Panc1 (cell line): ENCODE measurements around the gene RMND1. TPM values are rescaled to one million over a fixed set of nuclear protein-coding genes. Genes with fewer than 3 reads are reported as not detected.
A peak's percentile ranks its signal among the peaks of the same experiment; 100 is the strongest.

Experiments used
- ATAC-seq: fragments of 200-7000 bp; cut with Tn5 transposase; 2 replicates; pipeline ENCODE4 v1.9.1; 2020; ENCODE audit warnings: mild to moderate bottlenecking, moderate library complexity
- BruUV-seq: library from RNA; stranded (reverse); fragments of 400-500 nt; replicated peaks from 2 replicates; lab custom pipeline; 2021; lab: Mats Ljungman, UMichigan
- CTCF ChIA-PET: fragments of 300-600 bp; sonication (Branson Sonifier 250); formaldehyde crosslinking; loops from one replicate; lab custom pipeline; 2022; ENCODE audit warnings: antibody characterized with exemption; lab: Charles Lee
- POLR2A ChIA-PET: fragments of 300-600 bp; sonication (Branson Sonifier 250); formaldehyde crosslinking; loops from one replicate; lab custom pipeline; 2022; ENCODE audit warnings: antibody characterized with exemption; lab: Charles Lee
- DNase-seq: peaks from one replicate; pipeline ENCODE4 v3.0.0-alpha.2; 2010; ENCODE audit warnings: low read depth, low spot score
- H3K27ac ChIP-seq: 2 replicates; pipeline ENCODE4 v1.5.1; 2011; ENCODE audit warnings: mild to moderate bottlenecking, low read length, inconsistent platforms
- H3K27me3 ChIP-seq: fragments of 200-500 bp; sonication (Bioruptor generic); 2 replicates; pipeline ENCODE4 v1.6.0; 2014; ENCODE audit warnings: low read length, inconsistent platforms; ENCODE audit not compliant: control insufficient read depth, insufficient read depth
- H3K36me3 ChIP-seq: fragments of 200-500 bp; sonication (Bioruptor generic); 2 replicates; pipeline ENCODE4 v1.5.1; 2014; ENCODE audit warnings: inconsistent platforms, mild to moderate bottlenecking, low read length, moderate library complexity; ENCODE audit not compliant: control insufficient read depth, insufficient read depth
- H3K4me1 ChIP-seq: 2 replicates; pipeline ENCODE4 v1.5.1; 2011; ENCODE audit warnings: inconsistent platforms, mild to moderate bottlenecking, low read length, moderate library complexity; ENCODE audit not compliant: control insufficient read depth, insufficient read depth
- H3K4me3 ChIP-seq, 2 experiments: 2 replicates each; pipeline ENCODE4 v1.5.1; 2011 to 2012; ENCODE audit warnings: low read depth in 2 of 2, low read length in 2 of 2, mild to moderate bottlenecking in 2 of 2, inconsistent platforms in 1 of 2, moderate library complexity in 1 of 2
- H3K9me3 ChIP-seq: fragments of 200-500 bp; sonication (Bioruptor generic); 2 replicates; pipeline ENCODE4 v1.5.1; 2014; ENCODE audit warnings: low read depth, mild to moderate bottlenecking, inconsistent platforms, low read length, moderate library complexity; ENCODE audit not compliant: control insufficient read depth, insufficient read depth
- POLR2AphosphoS5 ChIP-seq: IDR thresholded peaks from 2 replicates; pipeline ENCODE4 v1.6.1; 2012; ENCODE audit warnings: mild to moderate bottlenecking, low read depth, low read length, moderate library complexity
- SIN3A ChIP-seq: IDR thresholded peaks from 2 replicates; pipeline ENCODE4 v1.6.1; 2012; ENCODE audit warnings: low read depth, mild to moderate bottlenecking, low read length, moderate library complexity, borderline replicate concordance; ENCODE audit not compliant: insufficient read depth
- TCF7L2 ChIP-seq: IDR thresholded peaks from 2 replicates; pipeline ENCODE4 v1.6.1; 2011; ENCODE audit warnings: mild to moderate bottlenecking, low read depth, low read length, inconsistent platforms
- in situ Hi-C: cut with HindIII; loops from 2 replicates; pipeline ENCODE4 v1.10.0; 2016; ENCODE audit warnings: low sequenced_read_pairs, low pct_unique_long_range_greater_than_20kb
- intact Hi-C: fragments of 100-400 bp; cut with micrococcal nuclease; formaldehyde crosslinking; loops from one replicate; pipeline ENCODE4 v1.10.0; 2022; ENCODE audit not compliant: unreplicated experiment
- total RNA-seq: library from RNA; stranded (reverse); gene quantifications from one replicate; pipeline ENCODE4 v1.2.1, GENCODE V29; 2021; ENCODE audit not compliant: unreplicated experiment
- TF ChIP-seq, protein P1 (sequence below): fragments of 450-650 bp; IDR thresholded peaks from 2 replicates; pipeline ENCODE4 v1.5.1; 2017; ENCODE audit warnings: mild to moderate bottlenecking
- TF ChIP-seq, protein P2 (sequence below), 2 experiments: IDR thresholded peaks; 2 replicates each; pipeline ENCODE4 v1.6.1; 2011 to 2012; ENCODE audit warnings: low read depth in 2 of 2, control low read depth in 1 of 2, low read length in 1 of 2, mild to moderate bottlenecking in 1 of 2, moderate library complexity in 1 of 2; ENCODE audit not compliant: insufficient read depth in 1 of 2

The RMND1 gene
- total RNA-seq, 1 experiment from 2014 or later, result 16.1 TPM

DNA sequence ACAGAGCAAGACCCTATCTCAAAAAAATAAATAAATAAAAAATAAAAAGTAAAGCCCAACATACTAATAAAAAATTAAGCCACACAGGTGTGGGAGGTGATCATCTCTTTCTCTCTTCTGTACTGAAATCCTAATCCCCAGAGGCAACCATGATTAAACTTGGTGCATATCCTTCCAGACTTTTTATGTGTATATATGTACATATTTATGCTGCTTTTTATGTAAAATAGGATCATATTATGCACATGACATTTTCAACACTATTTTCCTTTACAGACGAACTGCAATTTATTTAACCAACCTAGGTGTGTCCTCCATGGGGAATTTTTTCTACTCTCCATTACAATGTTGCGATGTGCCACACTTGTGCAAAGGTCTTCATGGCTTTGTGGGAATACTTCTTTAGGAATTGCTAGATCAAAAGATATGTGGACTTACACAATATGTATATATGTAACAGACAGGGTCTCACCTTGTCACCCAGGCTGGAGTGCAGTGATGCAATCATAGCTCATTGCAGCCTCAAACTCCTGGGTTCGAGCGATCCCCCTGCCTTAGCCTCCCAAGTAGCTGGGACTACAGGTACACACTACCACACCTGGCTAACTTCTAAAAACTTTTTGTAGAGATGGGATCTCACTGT is 23.7 kb downstream of the RMND1 start:
- POLR2A ChIA-PET, result interaction anchor here (0.7 kb wide), 1 partner anchor 521 kb away, joined by 4 read pairs; no protein-coding TSS in a partner anchor
- TF ChIP-seq TCF7L2 (no peak), SIN3A (no peak), POLR2AphosphoS5 (no peak)
- TF ChIP-seq, protein P1, sequence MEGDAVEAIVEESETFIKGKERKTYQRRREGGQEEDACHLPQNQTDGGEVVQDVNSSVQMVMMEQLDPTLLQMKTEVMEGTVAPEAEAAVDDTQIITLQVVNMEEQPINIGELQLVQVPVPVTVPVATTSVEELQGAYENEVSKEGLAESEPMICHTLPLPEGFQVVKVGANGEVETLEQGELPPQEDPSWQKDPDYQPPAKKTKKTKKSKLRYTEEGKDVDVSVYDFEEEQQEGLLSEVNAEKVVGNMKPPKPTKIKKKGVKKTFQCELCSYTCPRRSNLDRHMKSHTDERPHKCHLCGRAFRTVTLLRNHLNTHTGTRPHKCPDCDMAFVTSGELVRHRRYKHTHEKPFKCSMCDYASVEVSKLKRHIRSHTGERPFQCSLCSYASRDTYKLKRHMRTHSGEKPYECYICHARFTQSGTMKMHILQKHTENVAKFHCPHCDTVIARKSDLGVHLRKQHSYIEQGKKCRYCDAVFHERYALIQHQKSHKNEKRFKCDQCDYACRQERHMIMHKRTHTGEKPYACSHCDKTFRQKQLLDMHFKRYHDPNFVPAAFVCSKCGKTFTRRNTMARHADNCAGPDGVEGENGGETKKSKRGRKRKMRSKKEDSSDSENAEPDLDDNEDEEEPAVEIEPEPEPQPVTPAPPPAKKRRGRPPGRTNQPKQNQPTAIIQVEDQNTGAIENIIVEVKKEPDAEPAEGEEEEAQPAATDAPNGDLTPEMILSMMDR, result no peak
- TF ChIP-seq, protein P2, sequence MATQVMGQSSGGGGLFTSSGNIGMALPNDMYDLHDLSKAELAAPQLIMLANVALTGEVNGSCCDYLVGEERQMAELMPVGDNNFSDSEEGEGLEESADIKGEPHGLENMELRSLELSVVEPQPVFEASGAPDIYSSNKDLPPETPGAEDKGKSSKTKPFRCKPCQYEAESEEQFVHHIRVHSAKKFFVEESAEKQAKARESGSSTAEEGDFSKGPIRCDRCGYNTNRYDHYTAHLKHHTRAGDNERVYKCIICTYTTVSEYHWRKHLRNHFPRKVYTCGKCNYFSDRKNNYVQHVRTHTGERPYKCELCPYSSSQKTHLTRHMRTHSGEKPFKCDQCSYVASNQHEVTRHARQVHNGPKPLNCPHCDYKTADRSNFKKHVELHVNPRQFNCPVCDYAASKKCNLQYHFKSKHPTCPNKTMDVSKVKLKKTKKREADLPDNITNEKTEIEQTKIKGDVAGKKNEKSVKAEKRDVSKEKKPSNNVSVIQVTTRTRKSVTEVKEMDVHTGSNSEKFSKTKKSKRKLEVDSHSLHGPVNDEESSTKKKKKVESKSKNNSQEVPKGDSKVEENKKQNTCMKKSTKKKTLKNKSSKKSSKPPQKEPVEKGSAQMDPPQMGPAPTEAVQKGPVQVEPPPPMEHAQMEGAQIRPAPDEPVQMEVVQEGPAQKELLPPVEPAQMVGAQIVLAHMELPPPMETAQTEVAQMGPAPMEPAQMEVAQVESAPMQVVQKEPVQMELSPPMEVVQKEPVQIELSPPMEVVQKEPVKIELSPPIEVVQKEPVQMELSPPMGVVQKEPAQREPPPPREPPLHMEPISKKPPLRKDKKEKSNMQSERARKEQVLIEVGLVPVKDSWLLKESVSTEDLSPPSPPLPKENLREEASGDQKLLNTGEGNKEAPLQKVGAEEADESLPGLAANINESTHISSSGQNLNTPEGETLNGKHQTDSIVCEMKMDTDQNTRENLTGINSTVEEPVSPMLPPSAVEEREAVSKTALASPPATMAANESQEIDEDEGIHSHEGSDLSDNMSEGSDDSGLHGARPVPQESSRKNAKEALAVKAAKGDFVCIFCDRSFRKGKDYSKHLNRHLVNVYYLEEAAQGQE (IDR thresholded peaks at IDR 0.05; ENCODE audit: insufficient read depth in 1 of 2, low read depth in 2 of 2, low read length in 1 of 2), result no peak
- in situ Hi-C loops (no loop called here), intact Hi-C loops (no loop called here)
- Histone ChIP-seq H3K27ac (no peak overlapping the region), H3K27me3 (no peaks in the 10 kb centered on the region), H3K9me3 (no peaks in the 10 kb centered on the region), H3K4me1 (no peaks in the 10 kb centered on the region), H3K36me3 (peaks cover 20% of the 10 kb centered on the region), H3K4me3 (no peak overlapping the region)
- DNase-seq, result no peak
- CTCF ChIA-PET, result no interaction called here
- no TSS peak for BruUV-seq
- no peak for ATAC-seq

DNA sequence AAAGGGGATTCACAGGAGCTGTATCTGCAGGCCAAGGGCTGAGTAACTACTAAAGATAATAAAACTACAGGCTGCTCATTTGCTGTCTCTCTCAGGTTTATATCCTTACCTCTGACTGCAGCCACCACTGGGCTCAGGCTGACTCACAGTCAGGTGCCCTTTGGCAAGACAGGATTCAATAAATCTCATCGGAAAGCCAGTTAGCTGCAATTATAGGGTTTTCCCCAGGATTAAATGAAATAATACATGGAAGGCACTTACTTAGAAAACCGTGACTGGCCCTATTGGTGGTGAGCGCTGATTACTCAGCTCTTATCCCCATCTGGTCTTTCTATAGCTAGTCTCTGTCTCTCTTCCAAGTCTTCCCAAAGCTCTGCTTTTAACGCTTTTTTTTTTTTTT is 26.4 kb downstream of the RMND1 start:
- Histone ChIP-seq H3K36me3 (peaks cover 28% of the 10 kb centered on the region), H3K27me3 (no peaks in the 10 kb centered on the region), H3K9me3 (no peaks in the 10 kb centered on the region), H3K4me1 (no peaks in the 10 kb centered on the region), H3K27ac (no peak overlapping the region), H3K4me3 (no peak overlapping the region)
- peak; percentile 84 for ATAC-seq
- CTCF ChIA-PET, result no interaction called here
- BruUV-seq, result no TSS peak
- DNase-seq, result no peak
- intact Hi-C loops (no loop called here), in situ Hi-C loops (no loop called here)
- no peak for TF ChIP-seq SIN3A
- POLR2A ChIA-PET, result no interaction called here

DNA sequence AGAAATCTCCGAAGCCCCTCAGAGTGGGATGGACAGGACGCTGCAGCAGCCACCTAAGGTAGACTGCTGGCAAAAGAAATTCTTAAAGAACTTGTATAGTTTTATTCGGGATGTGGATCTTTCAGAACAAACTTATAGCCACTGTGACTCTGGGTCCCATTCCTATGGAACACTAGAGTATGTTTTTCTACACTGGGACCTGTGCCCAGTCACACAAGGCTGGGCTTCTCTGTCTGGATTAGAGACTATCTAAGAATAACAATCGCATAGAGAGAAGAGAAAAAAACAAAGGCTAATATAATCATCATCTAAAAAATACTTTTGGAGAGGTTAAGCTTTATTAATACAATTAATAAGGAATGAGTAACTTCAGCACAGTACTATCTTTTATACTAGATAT is 28.9 kb downstream of the RMND1 start:
- no peak for ATAC-seq
- POLR2A ChIA-PET, result interaction anchor here (0.6 kb wide), 1 partner anchor 513 kb away, joined by 10 read pairs; no protein-coding TSS in a partner anchor

More for the DNA sequence above, 28.9 kb downstream of the RMND1 start:
- Histone ChIP-seq H3K27ac (no peak overlapping the region), H3K9me3 (no peaks in the 10 kb centered on the region), H3K27me3 (no peaks in the 10 kb centered on the region), H3K36me3 (peaks cover 26% of the 10 kb centered on the region), H3K4me1 (no peaks in the 10 kb centered on the region), H3K4me3 (no peak overlapping the region)
- in situ Hi-C loops, result no loop called here
- TF ChIP-seq, protein P1, result no peak
- TF ChIP-seq SIN3A (no peak), POLR2AphosphoS5 (no peak), TCF7L2 (no peak)
- intact Hi-C loops, result no loop called here
- BruUV-seq, result no TSS peak
- CTCF ChIA-PET, result no interaction called here
- DNase-seq, result no peak
